Chondrocyte (in vitro differentiated cells): ENCODE measurements around the gene UBR4. TPM values are rescaled to one million over a fixed set of nuclear protein-coding genes. Genes with fewer than 3 reads are reported as not detected.

Experiments used
- DNase-seq: peaks from one replicate; pipeline ENCODE4 v3.0.0; 2021; ENCODE audit warnings: mixed read lengths, low spot score
- H3K27ac Mint-ChIP-seq: one replicate; pipeline ENCODE4 v1.8.0; 2021; ENCODE audit warnings: mild to moderate bottlenecking, moderate library complexity, mixed read lengths; ENCODE audit not compliant: unreplicated experiment
- H3K27me3 Mint-ChIP-seq: 2 replicates; pipeline ENCODE4 v1.8.0; 2021; ENCODE audit warnings: low read depth, mixed read lengths
- H3K36me3 Mint-ChIP-seq: 2 replicates; pipeline ENCODE4 v1.8.0; 2021; ENCODE audit warnings: low read depth, mixed read lengths
- H3K4me1 Mint-ChIP-seq: 2 replicates; pipeline ENCODE4 v1.8.0; 2021; ENCODE audit warnings: low read depth, mild to moderate bottlenecking, mixed read lengths
- H3K4me3 Mint-ChIP-seq: one replicate; pipeline ENCODE4 v1.8.0; 2021; ENCODE audit warnings: mild to moderate bottlenecking, moderate library complexity, mixed read lengths; ENCODE audit not compliant: unreplicated experiment
- H3K9me3 Mint-ChIP-seq: 2 replicates; pipeline ENCODE4 v1.8.0; 2021; ENCODE audit warnings: low read depth, mixed read lengths
- total RNA-seq: library from RNA; stranded (reverse); gene quantifications from 3 replicates; pipeline ENCODE4 v1.2.1, GENCODE V29; 2021
- TF ChIP-seq, protein P1 (sequence below): fragments of 200-600 bp; sonication (generic); IDR thresholded peaks from 2 replicates; pipeline ENCODE4 v1.5.0; 2021; ENCODE audit warnings: antibody characterized with exemption, mild to moderate bottlenecking, moderate library complexity

Gene UBR4
- total RNA-seq, 1 donor from 2014 or later = 144 TPM

DNA sequence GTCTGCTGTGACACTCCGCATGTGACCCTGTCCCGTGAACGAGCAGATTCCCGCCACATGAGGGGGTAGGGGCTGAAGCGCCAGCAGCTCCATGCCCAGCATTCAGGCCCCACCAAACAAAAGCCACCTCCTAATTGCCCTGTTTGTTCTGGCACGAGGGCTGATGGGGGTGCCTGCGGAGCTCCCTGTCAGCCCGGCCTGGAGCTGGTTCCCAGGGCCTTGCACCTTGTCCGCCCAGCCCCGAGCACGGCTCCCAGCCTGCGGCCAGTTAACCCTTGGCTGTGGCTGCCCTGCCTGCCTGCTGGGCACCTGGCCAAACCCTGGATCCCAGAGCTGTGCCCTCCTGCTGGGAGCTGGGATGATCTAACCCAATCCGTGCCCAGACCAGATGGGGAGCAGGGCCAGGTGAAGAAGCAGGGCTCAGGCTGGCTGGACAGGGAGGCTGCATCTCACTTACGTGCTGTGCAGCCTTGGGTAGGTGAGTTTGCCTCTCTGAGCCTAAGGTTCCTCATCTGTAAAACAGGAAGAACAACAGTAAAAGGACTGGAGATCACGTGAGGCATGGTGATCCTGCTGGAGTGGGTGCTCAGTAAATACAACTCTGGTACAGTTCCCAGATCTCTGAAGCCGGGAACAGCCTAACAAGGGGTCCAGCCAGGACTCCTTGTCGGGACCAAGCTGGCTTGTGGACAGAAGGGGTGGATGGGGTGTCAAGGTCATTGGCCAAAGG is 142.7 kb downstream of the UBR4 start:
- H3K9me3 Mint-ChIP-seq = no peaks in the 10 kb centered on the region
- peaks cover 28% of the 10 kb centered on the region for H3K4me1 Mint-ChIP-seq
- no peak for DNase-seq
- no peaks in the 10 kb centered on the region for H3K36me3 Mint-ChIP-seq
- no peak overlapping the region for H3K4me3 Mint-ChIP-seq
- peak overlapping the region; percentile 68 for H3K27ac Mint-ChIP-seq
- TF ChIP-seq, protein P1, sequence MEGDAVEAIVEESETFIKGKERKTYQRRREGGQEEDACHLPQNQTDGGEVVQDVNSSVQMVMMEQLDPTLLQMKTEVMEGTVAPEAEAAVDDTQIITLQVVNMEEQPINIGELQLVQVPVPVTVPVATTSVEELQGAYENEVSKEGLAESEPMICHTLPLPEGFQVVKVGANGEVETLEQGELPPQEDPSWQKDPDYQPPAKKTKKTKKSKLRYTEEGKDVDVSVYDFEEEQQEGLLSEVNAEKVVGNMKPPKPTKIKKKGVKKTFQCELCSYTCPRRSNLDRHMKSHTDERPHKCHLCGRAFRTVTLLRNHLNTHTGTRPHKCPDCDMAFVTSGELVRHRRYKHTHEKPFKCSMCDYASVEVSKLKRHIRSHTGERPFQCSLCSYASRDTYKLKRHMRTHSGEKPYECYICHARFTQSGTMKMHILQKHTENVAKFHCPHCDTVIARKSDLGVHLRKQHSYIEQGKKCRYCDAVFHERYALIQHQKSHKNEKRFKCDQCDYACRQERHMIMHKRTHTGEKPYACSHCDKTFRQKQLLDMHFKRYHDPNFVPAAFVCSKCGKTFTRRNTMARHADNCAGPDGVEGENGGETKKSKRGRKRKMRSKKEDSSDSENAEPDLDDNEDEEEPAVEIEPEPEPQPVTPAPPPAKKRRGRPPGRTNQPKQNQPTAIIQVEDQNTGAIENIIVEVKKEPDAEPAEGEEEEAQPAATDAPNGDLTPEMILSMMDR = peak; percentile 57
- H3K27me3 Mint-ChIP-seq = no peaks in the 10 kb centered on the region

DNA sequence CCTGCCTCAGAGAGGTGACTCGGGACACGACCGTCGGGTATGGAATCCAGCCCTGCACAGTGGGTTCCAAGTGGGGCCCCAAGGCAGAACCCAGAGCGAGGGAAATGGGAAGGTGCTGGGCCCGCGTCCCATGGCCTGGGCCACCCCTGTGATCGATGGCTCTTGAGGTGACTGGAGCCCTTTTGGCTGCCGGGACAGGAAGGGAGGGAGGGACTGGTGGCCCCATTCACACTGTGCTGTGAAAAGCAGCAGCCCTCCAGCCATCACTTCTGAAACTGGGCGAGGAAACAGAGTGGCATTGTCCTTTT is 143.2 kb downstream of the UBR4 start:
- peaks cover 28% of the 10 kb centered on the region for H3K4me1 Mint-ChIP-seq

DNA sequence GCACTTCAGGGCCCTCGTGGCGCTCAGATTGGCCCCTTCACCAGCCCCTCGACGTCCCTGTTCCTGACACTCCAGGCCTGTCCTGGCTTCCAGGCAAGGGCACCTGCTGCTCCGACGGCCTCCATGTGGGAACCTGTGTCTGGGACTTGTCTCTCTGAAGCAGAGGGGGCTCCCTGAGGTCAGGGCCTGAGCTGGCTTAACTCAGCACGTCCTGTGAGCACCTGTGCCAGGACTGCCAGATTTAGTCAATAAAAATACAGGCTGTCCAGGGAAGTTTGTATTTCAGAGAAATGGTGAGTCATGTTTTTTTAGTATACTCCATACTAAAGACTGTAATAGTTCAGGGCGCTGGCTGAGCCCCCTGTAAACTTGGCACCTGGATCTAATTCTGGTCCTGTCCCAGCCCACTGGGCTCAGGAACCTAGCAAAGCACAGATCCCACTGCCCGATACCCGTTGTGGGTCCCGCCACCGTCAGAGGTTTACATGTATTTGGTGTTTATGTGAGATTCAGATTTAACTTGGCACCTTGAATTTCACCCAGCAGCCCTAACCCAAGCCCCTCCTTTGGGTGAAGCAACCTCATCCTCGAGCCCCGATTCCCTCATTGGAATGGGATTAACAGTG is 143.7 kb downstream of the UBR4 start:
- Mint-ChIP-seq H3K27ac (peak overlapping the region; percentile 68), H3K36me3 (no peaks in the 10 kb centered on the region), H3K27me3 (no peaks in the 10 kb centered on the region), H3K9me3 (peaks cover 1% of the 10 kb centered on the region), H3K4me1 (peaks cover 28% of the 10 kb centered on the region), H3K4me3 (no peak overlapping the region)
- no peak for DNase-seq
- TF ChIP-seq, protein P1 = no peak

More for the DNA sequence above, 143.2 kb downstream of the UBR4 start:
- Mint-ChIP-seq H3K27ac (peak overlapping the region; percentile 68), H3K36me3 (no peaks in the 10 kb centered on the region), H3K9me3 (no peaks in the 10 kb centered on the region), H3K27me3 (no peaks in the 10 kb centered on the region), H3K4me3 (no peak overlapping the region)
- DNase-seq = no peak
- TF ChIP-seq, protein P1 = no peak

DNA sequence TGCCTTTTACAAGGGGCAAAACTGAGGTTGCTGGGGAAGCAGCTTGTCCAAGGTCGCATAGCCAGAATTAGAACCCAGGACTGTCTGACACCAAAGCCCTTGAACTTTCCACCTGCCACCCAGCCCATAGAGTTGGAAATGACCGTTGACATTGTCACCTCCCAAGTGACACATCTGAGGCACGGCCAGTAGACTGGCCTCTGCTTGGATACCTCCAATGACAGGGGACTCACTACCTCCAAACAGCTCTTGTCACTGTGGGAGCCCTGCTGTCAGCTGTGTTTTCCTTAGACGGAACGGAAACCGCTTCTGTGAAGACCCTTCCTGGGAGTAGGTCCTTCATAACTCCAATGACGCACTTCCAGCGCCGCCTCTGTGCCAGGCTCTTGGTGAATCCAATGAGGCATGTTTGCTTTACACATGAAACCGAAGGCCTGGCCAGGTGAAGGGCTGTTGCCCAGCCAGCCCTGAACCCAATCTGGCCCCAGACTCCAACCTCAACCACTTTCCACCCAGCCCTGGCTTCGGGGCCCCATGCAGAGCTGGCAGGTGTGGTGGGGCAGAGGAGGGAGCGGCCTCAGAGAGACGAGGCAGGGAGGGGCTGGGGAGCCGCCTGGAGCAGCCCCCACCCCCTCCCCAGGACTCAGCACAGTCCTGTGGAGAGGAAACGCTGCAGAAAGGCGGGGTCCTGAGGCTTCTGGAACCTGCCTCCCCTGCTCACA is 144.4 kb downstream of the UBR4 start:
- DNase-seq = no peak
- Mint-ChIP-seq H3K27me3 (no peaks in the 10 kb centered on the region), H3K36me3 (no peaks in the 10 kb centered on the region), H3K4me3 (no peak overlapping the region), H3K9me3 (peaks cover 3% of the 10 kb centered on the region), H3K4me1 (peaks cover 28% of the 10 kb centered on the region), H3K27ac (no peak overlapping the region)
- TF ChIP-seq, protein P1 = no peak

DNA sequence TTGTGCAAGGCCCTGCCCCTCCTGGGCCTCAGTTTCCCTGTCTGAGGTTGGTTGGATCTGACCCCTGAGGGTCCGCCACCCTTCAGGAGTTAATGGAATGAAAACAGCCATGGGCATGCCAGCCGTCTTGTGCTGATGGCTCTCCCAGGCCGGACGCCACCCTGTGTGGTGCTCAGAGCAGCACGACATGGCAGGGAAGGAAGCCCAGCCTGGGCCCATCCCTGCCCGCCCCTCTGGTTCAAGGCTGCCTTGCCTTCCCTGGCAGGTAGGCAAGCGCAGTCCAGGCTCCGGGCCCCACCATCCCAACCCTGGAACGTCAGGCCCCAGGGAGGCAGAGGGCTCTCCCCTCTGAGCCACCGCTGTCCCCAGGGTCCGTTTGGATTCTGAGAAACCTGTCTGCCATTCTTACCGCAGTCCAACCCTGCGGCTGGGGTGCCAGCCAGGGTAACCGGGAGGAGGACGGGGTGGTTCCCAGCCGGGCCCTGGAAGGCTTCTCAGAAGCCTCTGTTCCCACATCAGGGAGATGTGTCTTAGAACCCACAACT is 145.1 kb downstream of the UBR4 start:
- Mint-ChIP-seq H3K4me3 (no peak overlapping the region), H3K27ac (no peak overlapping the region), H3K27me3 (no peaks in the 10 kb centered on the region), H3K4me1 (peaks cover 28% of the 10 kb centered on the region), H3K9me3 (peaks cover 3% of the 10 kb centered on the region), H3K36me3 (no peaks in the 10 kb centered on the region)
- TF ChIP-seq, protein P1 = no peak
- DNase-seq = no peak
